ENCODE results near the gene BMAL1.

Gene BMAL1

GRCh38 chr11:13338019-13338426, 60.4 kb downstream of the BMAL1 start (continued):
- TF ChIP-seq TSHZ2 (CRISPR knock-in tag; IDR thresholded peaks at IDR 0.05) (no peak), ESRRG (CRISPR knock-in tag; IDR thresholded peaks at IDR 0.05) (no peak), SNAI2 (CRISPR knock-in tag; IDR thresholded peaks at IDR 0.05) (no peak), POU6F1 (CRISPR knock-in tag; IDR thresholded peaks at IDR 0.05; ENCODE audit: borderline replicate concordance, low read depth) (no peak), PPARA (CRISPR knock-in tag; IDR thresholded peaks at IDR 0.05; ENCODE audit: borderline replicate concordance) (no peak)

- ATAC-seq, result peak; percentile 78
- 0 out of 2 replicates have a peak, but pooled peaks have one; percentile 54 for TF ChIP-seq ZFP3 (CRISPR knock-in tag; IDR thresholded peaks at IDR 0.05)
- no peak for TF ChIP-seq TCF4 (CRISPR knock-in tag; IDR thresholded peaks at IDR 0.05; ENCODE audit: borderline replicate concordance)
- no peak for TF ChIP-seq ARNTL (CRISPR knock-in tag; IDR thresholded peaks at IDR 0.05; ENCODE audit: borderline replicate concordance, low read depth)
Observed at GRCh38 chr11:13338427-13339069, 61.0 kb downstream of the BMAL1 start.

- peak; percentile 79 for ATAC-seq
- TF ChIP-seq ZC3H10 (CRISPR knock-in tag; IDR thresholded peaks at IDR 0.05) (no peak), CSDC2 (CRISPR knock-in tag; IDR thresholded peaks at IDR 0.05) (no peak), CSRNP3 (CRISPR knock-in tag; IDR thresholded peaks at IDR 0.05) (no peak), RARB (CRISPR knock-in tag; IDR thresholded peaks at IDR 0.05) (no peak), TOX (CRISPR knock-in tag; IDR thresholded peaks at IDR 0.05; ENCODE audit: borderline replicate concordance) (no peak), ISL1 (CRISPR knock-in tag; IDR thresholded peaks at IDR 0.05) (no peak), ZFP3 (CRISPR knock-in tag; IDR thresholded peaks at IDR 0.05) (no peak), PATZ1 (CRISPR knock-in tag; IDR thresholded peaks at IDR 0.05; ENCODE audit: borderline replicate concordance) (no peak), ZFP30 (CRISPR knock-in tag; IDR thresholded peaks at IDR 0.05) (no peak), SNAI2 (CRISPR knock-in tag; IDR thresholded peaks at IDR 0.05) (no peak), OSR1 (CRISPR knock-in tag; IDR thresholded peaks at IDR 0.05) (no peak), TSHZ2 (CRISPR knock-in tag; IDR thresholded peaks at IDR 0.05) (no peak), CREB5 (CRISPR knock-in tag; IDR thresholded peaks at IDR 0.05; ENCODE audit: low read depth) (no peak), BACH2 (CRISPR knock-in tag; IDR thresholded peaks at IDR 0.05; ENCODE audit: borderline replicate concordance) (no peak), GLIS3 (CRISPR knock-in tag; IDR thresholded peaks at IDR 0.05) (no peak), TCF4 (CRISPR knock-in tag; IDR thresholded peaks at IDR 0.05; ENCODE audit: borderline replicate concordance) (no peak), ZNF565 (CRISPR knock-in tag; conservative IDR thresholded peaks at IDR 0.05; ENCODE audit: low read depth) (no peak), ARNTL (CRISPR knock-in tag; IDR thresholded peaks at IDR 0.05; ENCODE audit: borderline replicate concordance, low read depth) (no peak), ESRRG (CRISPR knock-in tag; IDR thresholded peaks at IDR 0.05) (no peak), POU6F1 (CRISPR knock-in tag; IDR thresholded peaks at IDR 0.05; ENCODE audit: borderline replicate concordance, low read depth) (no peak)
Observed at GRCh38 chr11:13339195-13340153, 61.9 kb downstream of the BMAL1 start.
